Adrenal gland (tissue), 5 donors: ENCODE results near the gene COASY.
"Not testable (repeated sequence)": the region's sequence is repeated elsewhere in the genome, so short reads cannot be mapped to it uniquely, and the experiment has no call there.

Experiments
- CTCF ChIP-seq, 6 experiments: fragments of 450-650 bp in 4 of 6; fragments of 200-600 bp in 2 of 6; sonication (generic) in 1 of 6; IDR thresholded peaks; 1 replicate in 5 of 6; 2 replicates in 1 of 6; pipeline versions ENCODE4 v1.5.1 to v1.8.0; 2016 to 2021; ENCODE audit warnings: antibody characterized with exemption in 6 of 6, mild to moderate bottlenecking in 2 of 6, moderate library complexity in 1 of 6
- POLR2A ChIP-seq, 2 donors: fragments of 450-650 bp; IDR thresholded peaks; one replicate each; pipeline ENCODE4 v1.6.1; 2017; ENCODE audit warnings: antibody characterized with exemption in 2 of 2, mild to moderate bottlenecking in 2 of 2, moderate library complexity in 1 of 2
- donor health status: DM: no; HTN: no; CAD: no.

DNA sequence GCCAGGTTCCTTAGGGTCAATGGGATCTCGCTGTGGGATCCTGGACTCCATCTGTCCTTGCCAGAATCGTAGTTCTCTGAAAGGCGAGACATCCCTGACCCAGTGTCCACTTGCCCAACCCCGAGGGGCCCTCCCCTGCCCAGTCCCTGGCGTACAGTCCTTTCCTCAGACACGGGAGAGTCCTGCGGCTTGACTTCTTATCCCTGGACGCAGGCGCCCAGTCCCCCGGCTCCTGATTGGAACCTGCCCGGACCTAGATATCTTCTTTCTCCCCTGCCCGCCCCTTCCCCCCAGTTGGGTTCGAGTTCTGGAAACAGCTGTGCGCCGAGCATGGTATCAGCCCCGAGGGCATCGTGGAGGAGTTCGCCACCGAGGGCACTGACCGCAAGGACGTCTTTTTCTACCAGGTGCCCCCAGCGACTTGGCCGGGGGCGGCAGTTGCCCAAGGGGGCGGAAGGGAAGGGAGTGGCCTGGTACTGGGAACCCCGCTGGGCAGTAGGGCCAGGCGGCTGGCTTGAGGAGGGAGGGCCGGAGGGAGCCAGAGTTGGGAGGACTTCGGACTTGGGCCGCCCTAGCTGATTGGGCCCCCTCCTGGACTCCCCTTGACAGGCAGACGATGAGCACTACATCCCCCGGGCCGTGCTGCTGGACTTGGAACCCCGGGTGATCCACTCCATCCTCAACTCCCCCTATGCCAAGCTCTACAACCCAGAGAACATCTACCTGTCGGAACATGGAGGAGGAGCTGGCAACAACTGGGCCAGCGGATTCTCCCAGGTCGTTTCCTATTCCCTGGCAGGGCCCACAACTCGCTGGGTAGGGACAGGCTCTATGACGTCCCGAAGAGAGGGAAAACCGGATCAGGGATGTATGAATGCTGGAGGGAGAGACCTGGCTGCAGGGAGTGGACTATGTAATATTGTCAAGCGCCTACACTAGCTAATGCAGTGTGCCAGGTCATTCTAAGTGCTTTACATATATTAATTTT lies 48.2 kb downstream of the COASY start:
- TF ChIP-seq CTCF, POLR2A (IDR thresholded peaks at IDR 0.05): not testable (repeated sequence)
